Measurements from ENCODE around the gene VPS18.

The VPS18 gene

GRCh38 chr15:40869686-40870085 is 24.6 kb upstream of the VPS18 start:
- DNase-seq: no peak

DNA sequence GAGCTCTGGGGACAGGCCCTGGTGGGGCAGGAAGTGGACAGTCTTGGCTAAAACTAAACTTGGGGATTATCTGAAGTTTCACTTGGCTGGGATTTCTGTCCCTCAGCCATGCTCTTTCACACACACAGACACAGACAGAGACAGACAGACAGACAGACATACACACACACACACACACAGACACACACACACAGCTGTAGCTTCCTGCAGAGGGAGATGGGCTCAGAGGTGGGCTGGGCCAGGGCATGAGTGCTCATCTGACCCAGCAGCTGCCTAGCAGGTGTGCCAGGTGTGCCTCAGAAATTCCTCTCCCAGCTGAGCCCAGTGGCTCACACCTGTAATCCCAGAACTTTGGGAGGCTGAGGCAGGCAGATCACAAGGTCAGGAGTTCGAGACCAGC is 23.5 kb upstream of the VPS18 start:
- DNase-seq: no peak

DNA sequence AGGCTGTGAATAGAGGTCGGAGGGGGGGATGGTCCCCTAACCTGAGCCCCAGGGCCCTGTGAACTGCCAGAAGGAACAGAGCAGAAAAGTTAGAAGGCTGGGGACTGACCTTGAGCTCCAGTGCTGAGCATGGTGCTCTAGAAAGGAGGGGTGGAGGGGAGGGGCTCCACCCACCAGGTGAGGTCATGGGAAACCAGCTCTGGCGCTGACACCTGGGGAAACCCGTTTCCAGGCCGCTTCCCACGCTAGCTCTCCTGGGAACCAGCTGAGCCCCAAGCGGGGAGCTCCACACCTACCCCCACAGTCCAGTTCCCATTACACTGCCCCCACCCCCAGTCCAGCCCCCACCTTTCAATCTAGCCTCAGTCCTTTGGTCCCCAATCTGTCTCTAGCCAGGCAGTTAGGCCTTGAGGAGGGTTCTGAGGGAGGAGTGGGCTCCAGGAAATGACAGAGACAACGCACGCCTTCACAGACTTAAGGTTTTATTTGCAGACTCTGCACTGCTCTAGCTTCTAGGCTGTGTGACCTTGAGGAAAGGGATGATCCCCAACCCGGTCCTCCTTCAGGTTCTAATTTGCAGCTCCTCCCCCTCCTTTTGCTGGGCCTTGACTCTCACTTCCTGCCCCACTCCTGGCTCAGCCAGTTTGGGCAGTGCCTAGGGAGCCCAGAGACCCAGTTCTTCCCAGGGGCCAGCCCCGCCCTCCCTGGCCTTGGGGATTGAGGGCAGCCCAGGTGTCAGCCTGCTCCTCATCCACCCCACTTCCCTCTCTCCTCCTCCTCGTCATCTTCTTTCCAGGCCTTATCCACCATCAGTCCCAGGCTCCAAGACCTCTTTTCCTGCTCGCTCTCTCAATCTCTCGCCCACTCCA is 22.3 kb upstream of the VPS18 start:
- no peak for DNase-seq

- DNase-seq: no peak
These were observed 21.2 kb upstream of the VPS18 start for GRCh38 chr15:40872791-40873693.

- peak; percentile 42 for DNase-seq
These were observed 20.3 kb upstream of the VPS18 start, which contains the start of gene RHOV for GRCh38 chr15:40873694-40874561. RHOV (minus strand) TSS chr15:40874234; CDS start chr15:40874139, 95 bp downstream.

GRCh38 chr15:40875991-40876730 is 18.1 kb upstream of the VPS18 start:
- no peak for DNase-seq

- no peak for DNase-seq
These were observed 16.6 kb upstream of the VPS18 start for GRCh38 chr15:40877694-40878093.

- DNase-seq: no peak
These were observed 15.5 kb upstream of the VPS18 start for GRCh38 chr15:40878785-40879184.

- no peak for DNase-seq
These were observed 14.6 kb upstream of the VPS18 start for GRCh38 chr15:40879609-40880008.

DNA sequence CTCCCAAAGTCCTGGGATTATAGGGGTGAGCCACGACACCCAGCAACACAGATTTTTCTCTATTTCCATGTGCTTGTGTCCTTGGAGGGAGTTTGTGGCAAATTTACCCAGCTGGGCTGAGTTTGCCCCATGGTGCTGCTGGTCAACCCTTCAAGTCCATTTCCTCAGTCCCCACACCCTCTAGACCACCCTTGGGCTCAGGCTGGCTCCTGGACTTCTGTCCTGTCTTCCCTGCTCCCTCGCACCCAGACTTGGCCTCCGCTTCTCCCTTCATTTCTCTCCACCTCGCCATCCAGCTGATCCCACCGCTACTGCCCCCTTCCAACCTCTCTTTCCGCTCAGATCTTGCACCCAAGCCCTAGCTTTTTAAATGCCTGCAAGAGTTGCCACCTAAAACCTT is 12.9 kb upstream of the VPS18 start:
- no peak for DNase-seq

- DNase-seq: no peak
These were observed 7.7 kb upstream of the VPS18 start for GRCh38 chr15:40886586-40886985.

DNA sequence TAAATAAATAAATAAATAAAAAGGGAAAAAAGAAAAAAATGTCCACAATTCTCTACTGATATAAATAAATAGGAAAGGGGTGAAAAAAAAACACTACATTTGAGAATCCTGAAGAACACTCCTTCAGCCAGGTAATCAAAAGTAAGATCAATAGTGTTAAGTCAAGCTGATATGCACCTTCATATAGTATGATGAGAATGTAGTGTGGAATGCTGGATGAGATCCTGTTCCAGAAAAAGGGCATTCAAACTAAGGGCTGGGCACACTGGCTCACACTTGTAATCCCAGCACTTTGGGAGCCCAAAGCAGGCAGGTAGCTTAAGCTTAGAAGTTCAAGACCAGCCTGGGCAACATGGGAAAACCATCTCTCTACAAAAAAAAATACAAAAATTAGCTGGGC is 5.1 kb upstream of the VPS18 start:
- no peak for DNase-seq

DNA sequence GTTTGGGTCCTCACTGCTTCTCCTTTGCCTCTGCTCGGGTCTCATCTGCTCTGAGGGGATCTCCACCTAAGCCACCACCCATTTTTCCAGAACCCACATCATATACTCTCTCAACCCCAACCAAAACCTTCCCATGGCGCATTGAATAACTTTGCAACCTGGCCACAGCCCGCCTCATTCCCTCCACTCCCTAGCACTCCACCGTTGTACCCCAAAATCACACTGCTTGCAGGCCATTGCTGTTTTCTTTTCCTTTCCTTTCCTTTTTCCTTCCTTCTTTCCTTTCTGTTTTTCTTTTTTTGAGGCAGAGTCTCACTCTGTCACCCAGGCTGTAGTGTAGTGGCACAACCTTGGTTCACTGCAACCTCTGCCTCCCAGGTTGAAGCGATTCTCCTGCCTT is 3.1 kb upstream of the VPS18 start:
- no peak for DNase-seq

DNA sequence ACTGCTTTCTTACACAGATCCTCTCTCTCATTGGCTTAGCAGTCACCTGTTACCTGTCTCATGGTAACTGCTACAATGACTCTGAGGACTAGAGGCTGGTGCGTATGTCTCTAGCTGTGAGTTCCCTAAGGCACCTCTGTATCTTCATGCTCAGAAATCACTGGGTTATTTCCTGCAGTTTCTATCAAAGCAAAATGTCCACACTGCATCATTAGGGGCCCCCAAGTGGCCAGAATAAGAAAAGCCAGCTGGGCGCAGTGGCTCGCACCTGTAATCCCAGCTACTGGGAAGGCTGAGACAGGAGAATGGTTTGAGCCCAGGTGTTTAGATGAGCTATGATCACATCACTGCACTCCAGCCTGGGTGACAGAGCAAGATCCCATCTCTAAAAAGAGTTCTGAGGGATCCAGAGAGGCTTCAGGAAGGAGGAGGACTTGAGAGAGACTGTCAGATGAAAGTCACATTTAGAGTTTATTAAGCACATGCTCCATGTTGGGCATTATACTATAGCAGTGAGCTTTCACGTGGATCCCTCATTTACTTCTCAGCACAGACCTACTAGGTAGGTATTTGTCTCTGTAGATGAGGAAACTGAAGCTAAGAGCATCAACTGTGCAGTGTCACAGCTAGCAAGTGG is 2.3 kb upstream of the VPS18 start:
- no peak for DNase-seq

- no peak for DNase-seq
These were observed 1.7 kb upstream of the VPS18 start for GRCh38 chr15:40892447-40893012.

- no peak for DNase-seq
These were observed 1.1 kb upstream of the VPS18 start for GRCh38 chr15:40893019-40893670.

GRCh38 chr15:40894681-40895448 is 615 bp downstream of the VPS18 start:
- peak; percentile 47 for DNase-seq

GRCh38 chr15:40899536-40900207 is 5.4 kb downstream of the VPS18 start:
- DNase-seq: no peak
